Stomach smooth muscle (tissue), 2 donors: ENCODE data around the gene ASCC2.

Experiments used
- H3K27ac ChIP-seq: one replicate; pipeline ENCODE4 v1.7.0; 2013; ENCODE audit warnings: mild to moderate bottlenecking, low read length, inconsistent platforms
- H3K27me3 ChIP-seq, 2 donors: one replicate each; pipeline ENCODE4 v1.7.0; 2013; ENCODE audit warnings: low read length in 2 of 2; ENCODE audit not compliant: insufficient read depth in 2 of 2, control insufficient read depth in 1 of 2
- H3K36me3 ChIP-seq, 2 donors: one replicate each; pipeline ENCODE4 v1.7.0; 2013; ENCODE audit warnings: low read length in 2 of 2; ENCODE audit not compliant: control insufficient read depth in 2 of 2, insufficient read depth in 2 of 2
- H3K4me1 ChIP-seq: one replicate; pipeline ENCODE4 v1.7.0; 2013; ENCODE audit warnings: low read length; ENCODE audit not compliant: control insufficient read depth, insufficient read depth
- H3K4me3 ChIP-seq, 2 donors: one replicate each; pipeline ENCODE4 v1.7.0; 2013; ENCODE audit warnings: low read length in 2 of 2
- H3K9ac ChIP-seq, 2 donors: one replicate each; pipeline ENCODE4 v1.7.0; 2013; ENCODE audit warnings: low read length in 2 of 2, mild to moderate bottlenecking in 1 of 2
- H3K9me3 ChIP-seq, 2 donors: one replicate each; pipeline ENCODE4 v1.7.0; 2013; ENCODE audit warnings: low read length in 2 of 2; ENCODE audit not compliant: control insufficient read depth in 2 of 2
- donor health status: healthy.
- donor health status: Pancreatic carcinoma.

The ASCC2 gene

DNA sequence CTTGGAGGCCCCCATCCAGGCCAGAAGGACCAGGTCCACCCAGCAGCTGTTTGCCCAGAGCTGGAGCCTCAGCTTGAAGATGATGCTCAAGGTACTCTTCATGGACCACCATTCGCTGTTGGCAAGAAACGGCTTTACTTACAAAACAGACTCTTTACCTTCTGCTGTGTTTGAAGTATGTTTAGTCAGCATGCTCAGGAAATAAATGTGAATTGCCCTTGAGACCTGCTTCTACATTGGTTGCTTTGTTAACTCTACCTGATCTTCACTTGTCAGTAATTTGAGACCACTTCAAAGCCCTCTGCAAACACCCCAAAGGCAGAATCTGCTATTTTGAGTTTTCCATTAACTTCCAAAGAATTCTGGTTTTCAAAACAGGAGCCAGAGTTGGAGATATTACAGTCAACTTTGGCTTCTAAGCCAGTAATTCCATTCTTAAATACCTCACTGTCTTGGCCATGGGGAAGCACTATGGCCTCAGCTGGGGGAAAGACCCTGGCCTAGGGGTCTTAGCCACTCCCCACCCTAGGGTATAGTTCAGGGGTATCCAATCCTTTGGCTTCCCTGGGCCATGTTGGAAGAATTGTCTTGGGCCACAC lies 68.3 kb downstream of the ASCC2 start:
- Histone ChIP-seq H3K36me3 (peaks cover 13 to 14% of the 10 kb centered on the region in 2 donors), H3K4me1 (peaks cover 31% of the 10 kb centered on the region), H3K9me3 (no peaks in the 10 kb centered on the region), H3K27ac (no peak overlapping the region), H3K27me3 (no peaks in the 10 kb centered on the region), H3K9ac (no peak overlapping the region), H3K4me3 (no peak overlapping the region)

DNA sequence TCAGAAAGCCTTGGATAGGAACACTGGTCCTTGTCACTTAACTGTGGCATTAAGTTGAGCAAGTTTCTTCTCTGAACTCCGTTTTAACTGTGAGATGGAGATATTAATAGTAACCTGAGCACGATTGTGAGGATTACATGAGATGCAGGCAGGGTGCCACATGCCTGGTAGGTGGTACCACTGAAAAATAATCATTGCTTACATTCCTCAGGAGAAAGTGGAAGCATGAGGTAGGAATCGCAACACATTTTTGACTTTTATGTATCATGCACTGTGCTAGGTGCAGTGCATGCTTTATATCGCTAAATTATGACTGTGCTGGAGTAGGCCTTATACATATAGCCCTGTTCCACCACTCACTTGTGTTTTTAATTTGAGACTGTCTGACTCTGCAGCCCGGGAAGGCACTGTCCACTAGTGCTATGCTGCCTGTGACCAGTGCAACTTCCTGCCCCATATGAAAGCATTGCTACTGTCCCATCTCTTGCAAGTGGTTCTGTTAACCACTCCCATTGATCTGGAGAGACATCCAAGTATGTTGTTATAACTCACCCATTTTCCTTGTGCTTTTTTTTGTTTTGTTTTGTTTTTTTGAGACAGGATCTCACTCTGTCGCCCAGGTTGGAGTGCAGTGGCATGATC lies 69.9 kb downstream of the ASCC2 start:
- Histone ChIP-seq H3K4me3 (peak overlapping the region; percentile 100), H3K9ac (peak overlapping the region; percentile 99 to 100), H3K4me1 (peaks cover 29% of the 10 kb centered on the region), H3K9me3 (no peaks in the 10 kb centered on the region), H3K27me3 (no peaks in the 10 kb centered on the region), H3K27ac (peak overlapping the region; percentile 95), H3K36me3 (peaks cover 13 to 14% of the 10 kb centered on the region in 2 donors)

DNA sequence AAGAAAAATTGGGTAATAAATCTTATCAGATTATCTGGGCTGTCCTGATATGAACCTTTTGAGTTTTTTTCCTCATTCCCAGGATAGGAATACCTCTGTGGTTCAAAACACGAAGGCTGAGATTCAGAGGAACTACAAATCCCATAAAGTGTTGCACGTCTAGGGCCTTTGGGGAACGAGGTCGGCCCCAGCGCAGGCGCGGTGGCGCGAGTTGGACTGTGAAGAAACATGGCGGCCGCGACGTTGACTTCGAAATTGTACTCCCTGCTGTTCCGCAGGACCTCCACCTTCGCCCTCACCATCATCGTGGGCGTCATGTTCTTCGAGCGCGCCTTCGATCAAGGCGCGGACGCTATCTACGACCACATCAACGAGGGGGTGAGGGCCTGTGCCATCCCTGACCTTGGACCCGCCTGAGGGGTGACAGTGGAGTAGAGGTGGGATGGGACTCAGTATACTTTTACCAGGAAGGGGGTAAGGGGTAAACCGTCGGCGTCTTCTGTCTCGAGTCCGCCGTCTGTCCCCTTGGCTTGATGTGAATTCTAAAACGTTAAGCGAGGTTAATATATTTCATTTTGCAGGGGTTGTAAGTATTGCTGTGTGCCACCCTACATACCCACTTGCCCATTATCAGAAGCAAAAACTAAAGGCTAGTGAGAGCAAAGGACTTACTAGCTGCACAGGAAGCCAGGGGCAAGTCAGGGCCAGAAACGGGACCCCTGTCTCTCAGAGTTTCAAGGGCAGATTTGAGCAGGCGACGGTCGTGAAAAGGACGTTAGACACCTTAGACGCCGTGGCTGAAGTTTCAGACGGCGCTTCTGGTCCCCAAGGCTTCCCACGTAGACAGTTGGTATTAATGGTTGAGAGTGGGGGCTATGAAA lies 70.7 kb downstream of the ASCC2 start, which contains the start of gene UQCR10:
UQCR10 (plus strand) TSS at position 199 of the 881 bp plus-strand sequence; CDS start at position 229, 30 bp downstream.
- Histone ChIP-seq H3K27me3 (no peaks in the 10 kb centered on the region), H3K27ac (peak within 1 kb of the TSS; percentile 95), H3K36me3 (peaks cover 13 to 14% of the 10 kb centered on the region in 2 donors), H3K4me1 (peaks cover 28% of the 10 kb centered on the region), H3K9ac (peak within 1 kb of the TSS; percentile 99 to 100), H3K4me3 (peak within 1 kb of the TSS; percentile 100), H3K9me3 (no peaks in the 10 kb centered on the region)

DNA sequence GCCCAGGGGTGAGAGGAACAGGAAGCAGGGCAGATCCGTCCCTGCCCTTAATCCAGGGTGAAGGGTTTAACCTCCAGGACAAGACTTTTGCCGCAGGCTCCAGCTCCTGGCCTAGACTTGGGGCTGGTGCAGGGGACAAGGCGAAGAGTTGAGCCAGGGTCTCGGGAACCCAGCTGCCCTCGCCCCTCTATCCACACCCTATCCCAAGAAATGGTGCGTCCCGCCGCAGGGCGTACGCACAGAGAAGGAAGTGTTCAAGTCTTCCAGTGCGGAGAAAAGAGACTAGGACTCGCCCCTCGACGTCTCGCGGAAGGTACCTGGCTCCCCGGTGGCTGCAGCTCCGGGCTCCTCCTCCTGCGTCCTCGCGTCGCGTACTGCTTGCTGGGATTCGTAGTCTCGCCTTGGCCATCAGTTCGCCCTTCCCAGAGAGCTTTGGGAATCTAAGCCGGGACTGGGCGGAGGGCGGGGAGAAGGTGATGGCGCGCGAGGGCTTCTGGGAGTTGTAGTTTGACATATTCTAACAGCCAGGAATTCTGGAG lies 71.4 kb downstream of the ASCC2 start, which contains the start of gene ZMAT5:
ZMAT5 (minus strand) TSS at position 376 of the 539 bp plus-strand sequence. CDS start 18,463 bp downstream, outside the sequence.
- Histone ChIP-seq H3K27me3 (no peaks in the 10 kb centered on the region), H3K4me3 (peak within 1 kb of the TSS; percentile 100), H3K9me3 (no peaks in the 10 kb centered on the region), H3K9ac (peak within 1 kb of the TSS; percentile 99 to 100), H3K27ac (peak within 1 kb of the TSS; percentile 95), H3K4me1 (peaks cover 28% of the 10 kb centered on the region), H3K36me3 (peaks cover 13 to 14% of the 10 kb centered on the region in 2 donors)

DNA sequence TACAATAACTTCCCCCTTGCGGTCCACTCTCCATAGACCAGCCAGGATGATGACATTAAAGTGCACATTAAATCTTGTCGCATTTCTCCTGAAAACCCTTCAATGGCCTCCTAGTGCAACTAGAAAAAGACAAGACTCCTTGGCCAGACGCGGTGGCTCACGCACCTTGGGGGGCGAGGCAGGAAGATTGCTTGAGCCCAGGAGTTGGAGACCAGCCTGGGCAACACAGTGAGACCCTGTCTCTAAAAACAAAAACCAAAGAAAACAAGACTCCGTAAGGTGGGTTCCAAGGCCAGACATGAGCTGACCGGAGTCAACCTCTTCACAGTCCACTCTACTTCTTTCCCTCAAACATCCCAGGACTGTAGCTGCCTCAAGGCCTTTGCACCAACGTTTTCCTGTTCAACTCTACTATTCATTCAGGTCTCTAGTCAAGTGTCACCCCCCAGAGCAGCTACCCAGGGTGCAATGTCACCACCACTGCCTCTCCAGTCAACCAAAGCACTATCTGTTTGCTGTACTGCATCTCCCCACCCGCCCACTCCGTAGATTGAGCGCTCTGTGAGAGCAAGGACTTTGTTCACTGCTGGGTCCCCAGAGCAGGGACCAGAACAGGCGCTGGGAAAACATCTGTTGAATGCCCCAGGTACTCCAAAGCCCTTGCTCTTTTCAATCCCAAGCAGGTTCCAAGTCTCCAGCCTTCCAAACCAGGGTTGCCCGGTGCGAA lies 72.0 kb downstream of the ASCC2 start:
- Histone ChIP-seq H3K4me1 (peaks cover 28% of the 10 kb centered on the region), H3K9me3 (no peaks in the 10 kb centered on the region), H3K9ac (peak overlapping the region; percentile 80 to 99), H3K4me3 (peak overlapping the region; percentile 100), H3K27ac (no peak overlapping the region), H3K27me3 (no peaks in the 10 kb centered on the region), H3K36me3 (peaks cover 13% of the 10 kb centered on the region in 2 donors)

DNA sequence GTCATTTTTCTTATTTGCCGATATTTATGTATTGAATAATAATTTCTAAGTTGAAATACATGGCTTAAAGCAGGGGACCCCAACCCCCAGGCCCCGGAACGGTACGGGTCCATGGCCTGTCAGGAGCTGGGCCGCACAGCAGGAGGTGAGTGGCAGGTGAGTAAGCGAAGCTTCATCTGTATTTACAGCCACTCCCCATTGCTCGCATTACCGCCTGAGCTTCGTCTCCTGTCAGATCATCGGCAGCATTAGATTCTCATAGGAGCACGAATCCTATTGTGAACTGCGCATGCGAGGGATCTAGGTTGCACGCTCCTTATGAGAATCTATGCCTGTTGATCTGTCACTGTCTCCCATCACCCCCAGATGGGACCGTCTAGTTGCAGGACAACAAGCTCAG lies 75.8 kb downstream of the ASCC2 start:
- H3K36me3 ChIP-seq = no peaks in the 10 kb centered on the region
- H3K9ac ChIP-seq = no peak overlapping the region
- H3K27me3 ChIP-seq = no peaks in the 10 kb centered on the region
- H3K4me3 ChIP-seq = no peak overlapping the region
- peaks cover 10% of the 10 kb centered on the region for H3K4me1 ChIP-seq
- H3K9me3 ChIP-seq = no peaks in the 10 kb centered on the region
- H3K27ac ChIP-seq = no peak overlapping the region

DNA sequence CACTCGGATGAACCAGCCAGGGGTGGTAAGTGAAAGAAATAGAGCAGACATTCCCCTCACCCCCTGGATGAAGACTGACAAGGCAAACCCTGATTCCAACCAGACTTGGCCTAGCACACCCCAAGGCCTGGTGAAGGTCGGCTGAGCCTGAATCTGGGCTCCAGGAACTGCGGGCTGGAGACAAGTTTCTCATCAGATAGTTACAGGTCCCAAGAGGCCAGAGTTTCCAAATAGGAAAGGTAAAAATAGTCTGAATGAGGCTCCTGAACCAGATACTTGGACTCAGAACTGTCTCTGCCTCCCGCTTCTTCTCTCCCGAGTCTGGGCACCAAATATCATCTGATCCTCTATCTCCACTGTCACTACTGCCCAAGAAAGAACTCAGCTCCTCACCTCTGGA lies 79.1 kb downstream of the ASCC2 start:
- peaks cover 0 to 4% of the 10 kb centered on the region in 2 donors for H3K36me3 ChIP-seq
- no peaks in the 10 kb centered on the region for H3K27me3 ChIP-seq
- H3K4me1 ChIP-seq = no peaks in the 10 kb centered on the region
- H3K4me3 ChIP-seq = no peak overlapping the region
- no peak overlapping the region for H3K9ac ChIP-seq
- H3K27ac ChIP-seq = no peak overlapping the region
- no peaks in the 10 kb centered on the region for H3K9me3 ChIP-seq

DNA sequence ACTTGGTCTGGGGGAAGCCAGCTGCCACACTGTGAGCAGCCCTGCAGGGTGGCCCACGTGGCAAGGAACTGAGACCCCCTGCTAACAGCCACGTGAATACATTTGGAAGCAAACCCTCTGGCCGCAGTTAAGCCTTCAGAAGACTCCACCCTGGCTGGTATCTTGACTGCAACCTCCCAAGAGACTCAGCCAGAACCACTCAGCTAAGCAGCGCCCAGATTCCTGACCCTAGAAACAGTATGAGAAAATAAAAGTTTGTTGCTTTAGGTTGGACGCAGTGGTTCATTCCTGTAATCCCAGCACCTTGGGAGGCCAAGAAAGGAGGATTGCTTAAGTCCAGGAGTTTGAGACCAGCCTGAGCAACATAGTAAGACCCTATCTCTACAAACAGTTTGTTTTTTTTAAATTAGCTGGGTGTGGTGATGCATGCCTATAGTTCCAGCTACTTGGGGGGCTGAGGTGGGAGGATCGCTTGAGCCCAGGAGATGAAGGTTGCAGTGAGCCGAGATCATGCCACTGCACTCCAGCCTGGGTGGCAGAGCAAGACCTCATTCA lies 79.9 kb downstream of the ASCC2 start:
- no peaks in the 10 kb centered on the region for H3K9me3 ChIP-seq

DNA sequence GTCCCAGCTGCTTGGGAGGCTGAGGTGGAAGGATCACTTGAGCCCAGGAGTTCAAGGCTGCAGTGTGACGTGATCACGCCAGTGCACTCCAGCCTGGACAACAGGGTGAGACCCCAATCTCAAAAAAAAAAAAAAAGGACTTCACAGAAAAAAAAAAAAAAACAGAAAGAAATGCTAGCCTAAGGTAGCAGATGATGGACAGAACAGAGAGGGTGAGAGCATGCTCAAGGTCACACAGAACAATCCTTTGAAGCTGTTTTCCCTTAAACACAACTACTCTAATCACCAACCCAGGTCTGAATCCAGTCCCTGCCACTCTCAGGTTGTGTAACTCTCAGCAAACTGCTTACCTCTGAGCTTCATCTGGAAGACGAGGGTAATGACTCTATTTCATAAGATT lies 81.0 kb downstream of the ASCC2 start:
- H3K27me3 ChIP-seq = no peaks in the 10 kb centered on the region
- no peaks in the 10 kb centered on the region for H3K9me3 ChIP-seq
- no peak overlapping the region for H3K27ac ChIP-seq
- no peak overlapping the region for H3K4me3 ChIP-seq
- no peak overlapping the region for H3K9ac ChIP-seq
- no peaks in the 10 kb centered on the region for H3K4me1 ChIP-seq
- H3K36me3 ChIP-seq = peaks cover 0 to 6% of the 10 kb centered on the region in 2 donors

More for the DNA sequence above, 79.9 kb downstream of the ASCC2 start:
- H3K9ac ChIP-seq = no peak overlapping the region
- no peaks in the 10 kb centered on the region for H3K4me1 ChIP-seq
- no peaks in the 10 kb centered on the region for H3K27me3 ChIP-seq
- peaks cover 0 to 6% of the 10 kb centered on the region in 2 donors for H3K36me3 ChIP-seq
- no peak overlapping the region for H3K4me3 ChIP-seq
- no peak overlapping the region for H3K27ac ChIP-seq
